Measurements from ENCODE around the gene QSER1. TPM values are rescaled to one million over a fixed set of nuclear protein-coding genes. Genes with fewer than 3 reads are reported as not detected.
"Not testable (repeated sequence)": the region's sequence is repeated elsewhere in the genome, so short reads cannot be mapped to it uniquely, and the experiment has no call there.

QSER1 gene
- total and polyA plus RNA-seq, 4 donors, result 2.4 to 12.6 (median 7.1) TPM

DNA sequence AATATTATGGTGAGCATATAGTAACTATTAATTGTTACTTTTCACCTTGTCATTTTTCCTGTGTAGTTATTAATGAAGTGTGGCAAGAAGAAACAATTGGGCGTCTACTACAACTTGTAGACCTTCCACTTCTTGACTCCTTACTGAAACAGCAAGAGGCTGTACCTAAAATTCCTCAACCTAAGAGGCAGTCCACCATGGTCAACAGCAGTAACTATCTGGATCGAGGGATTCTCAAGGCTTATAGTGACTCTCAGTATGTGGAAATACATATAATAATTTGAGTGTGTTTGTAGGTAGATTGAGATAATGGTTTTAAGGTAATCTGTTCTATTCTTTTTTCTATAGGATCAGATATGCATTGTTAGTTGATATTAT lies 135.9 kb downstream of the QSER1 start:
- peaks cover 3 to 43% (median 29%) of the 10 kb centered on the region in 4 donors for H3K36me3 ChIP-seq (ENCODE audit: control insufficient read depth in 4 of 4, insufficient read depth in 3 of 4, low read depth in 1 of 4, low read length in 3 of 4)
- H3K27me3 ChIP-seq (ENCODE audit: control insufficient read depth in 4 of 4, insufficient read depth in 4 of 4, low read length in 3 of 4), result no peaks in the 10 kb centered on the region
- 98% methylated on average over 2 of the region's 2 CpGs for WGBS
- no peaks in the 10 kb centered on the region for H3K9me3 ChIP-seq (ENCODE audit: control insufficient read depth in 4 of 4, low read length in 3 of 4)
- no peak overlapping the region for H3K27ac ChIP-seq (ENCODE audit: low read depth in 1 of 2, low read length in 2 of 2)
- no peak overlapping the region for H3K4me3 ChIP-seq (ENCODE audit: low read depth in 1 of 3, low read length in 3 of 3)
- peaks cover 0 to 18% (median 6%) of the 10 kb centered on the region in 4 donors for H3K4me1 ChIP-seq (ENCODE audit: control insufficient read depth in 4 of 4, insufficient read depth in 4 of 4, low read length in 3 of 4)
- H3K9ac ChIP-seq (ENCODE audit: low read depth in 1 of 2, low read length in 2 of 2), result no peak overlapping the region
- TF ChIP-seq NR2F2 (IDR thresholded peaks at IDR 0.05) (no peak), EGR1 (IDR thresholded peaks at IDR 0.05; ENCODE audit: low read depth in 2 of 2) (no peak)
- no peak for DNase-seq (ENCODE audit: low spot score)

DNA sequence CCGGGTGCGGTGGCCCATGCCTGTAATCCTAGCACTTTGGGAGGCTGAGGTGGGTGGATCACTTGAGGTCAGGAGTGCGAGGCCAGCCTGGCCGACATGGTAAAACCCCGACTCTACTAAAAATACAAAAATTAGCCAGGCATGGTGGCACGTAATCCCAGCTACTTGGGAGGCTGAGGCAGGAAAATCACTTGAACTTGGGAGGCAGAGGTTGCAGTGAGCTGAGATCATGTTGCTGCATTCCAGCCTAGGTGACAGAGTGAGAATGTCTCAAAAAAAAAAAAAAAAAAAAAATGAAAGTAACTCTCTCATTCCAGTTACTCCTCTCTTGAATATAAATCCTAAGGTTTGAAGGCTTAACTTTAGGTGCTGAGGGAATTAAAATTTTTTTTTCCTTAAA lies 136.6 kb downstream of the QSER1 start:
- 96% methylated on average over 6 of the region's 6 CpGs for WGBS

More for the DNA sequence above, 136.6 kb downstream of the QSER1 start:
- not testable (repeated sequence) for H3K9me3 ChIP-seq (ENCODE audit: control insufficient read depth in 4 of 4, low read length in 3 of 4); H3K27ac ChIP-seq (ENCODE audit: low read depth in 1 of 2, low read length in 2 of 2); H3K4me3 ChIP-seq (ENCODE audit: low read depth in 1 of 3, low read length in 3 of 3); DNase-seq (ENCODE audit: low spot score); H3K9ac ChIP-seq (ENCODE audit: low read depth in 1 of 2, low read length in 2 of 2); H3K27me3 ChIP-seq (ENCODE audit: control insufficient read depth in 4 of 4, insufficient read depth in 4 of 4, low read length in 3 of 4)
- peaks cover 0 to 15% (median 6%) of the 10 kb centered on the region in 4 donors for H3K4me1 ChIP-seq (ENCODE audit: control insufficient read depth in 4 of 4, insufficient read depth in 4 of 4, low read length in 3 of 4)
- H3K36me3 ChIP-seq (ENCODE audit: control insufficient read depth in 4 of 4, insufficient read depth in 3 of 4, low read depth in 1 of 4, low read length in 3 of 4), result peaks cover 3 to 45% (median 31%) of the 10 kb centered on the region in 4 donors

Small RNA genes lying within 50 kb of the gene (small RNA-seq; reads per million reads assigned to genes)
- gene RF00019, result not detected

Other genes with a start within 250 kb of the QSER1 start
- gene CCDC73, start 98.1 kb upstream of the QSER1 start, total RNA-seq, result under 1 TPM; 0.23 to 0.50 TPM
- gene CCDC73, start 98.1 kb upstream of the QSER1 start, polyA plus RNA-seq, result under 1 TPM; 0.02 to 0.43 TPM
- gene PRRG4, start 62.9 kb upstream of the QSER1 start, total RNA-seq, result 10 to 100 TPM in 1 of 2 donors, 1 to 10 TPM in 1; 6.2 to 12.0 TPM
- 1 to 10 TPM; 3.4 to 5.7 TPM for gene PRRG4, start 62.9 kb upstream of the QSER1 start, polyA plus RNA-seq
- gene DEPDC7, start 123.1 kb downstream of the QSER1 start, total RNA-seq, result 10 to 100 TPM in 1 of 2 donors, 1 to 10 TPM in 1; 7.1 to 64.8 TPM
- gene DEPDC7, start 123.1 kb downstream of the QSER1 start, polyA plus RNA-seq, result 10 to 100 TPM; 21.0 to 62.0 TPM
- gene TCP11L1, start 146.8 kb downstream of the QSER1 start, total RNA-seq, result 10 to 100 TPM; 10.5 to 11.7 TPM
- 1 to 10 TPM; 2.9 to 3.3 TPM for gene TCP11L1, start 146.8 kb downstream of the QSER1 start, polyA plus RNA-seq

Data from liver (tissue), 10 donors.